ENCODE results near the gene SND1. TPM values are rescaled to one million over a fixed set of nuclear protein-coding genes. Genes with fewer than 3 reads are reported as not detected.

Gene SND1
- polyA plus RNA-seq, 4 donors = 47.2 to 148 (median 92.2) TPM

- Histone ChIP-seq H3K27me3 (ENCODE audit: control insufficient read depth in 3 of 3, insufficient read depth in 3 of 3, low read length in 3 of 3) (no peaks in the 10 kb centered on the region), H3K4me1 (ENCODE audit: control insufficient read depth in 3 of 3, insufficient read depth in 2 of 3, low read depth in 1 of 3, low read length in 2 of 3) (peaks cover 2 to 7% (median 4%) of the 10 kb centered on the region in 3 donors), H3K27ac (ENCODE audit: low read depth in 1 of 3, low read length in 2 of 3) (no peak overlapping the region), H3K36me3 (ENCODE audit: control insufficient read depth in 3 of 3, insufficient read depth in 2 of 3, low read depth in 1 of 3, low read length in 3 of 3) (no peaks in the 10 kb centered on the region), H3K4me3 (ENCODE audit: low read depth in 1 of 3, low read length in 3 of 3) (no peak overlapping the region), H3K9me3 (ENCODE audit: control insufficient read depth in 2 of 2, insufficient read depth in 1 of 2, low read depth in 1 of 2, low read length in 1 of 2) (no peaks in the 10 kb centered on the region)
- 78 to 94% (median 93%) methylated on average over 6 of the region's 6 CpGs for WGBS, 3 donors
- no peak for DNase-seq
- no peak for FAIRE-seq
Observed at GRCh38 chr7:127764681-127765080, 112.7 kb downstream of the SND1 start.

GRCh38 chr7:127765150-127765549 lies 113.2 kb downstream of the SND1 start:
- H3K36me3 ChIP-seq (ENCODE audit: control insufficient read depth in 3 of 3, insufficient read depth in 2 of 3, low read depth in 1 of 3, low read length in 3 of 3) = no peaks in the 10 kb centered on the region
- no peak overlapping the region for H3K4me3 ChIP-seq (ENCODE audit: low read depth in 1 of 3, low read length in 3 of 3)
- no peaks in the 10 kb centered on the region for H3K9me3 ChIP-seq (ENCODE audit: control insufficient read depth in 2 of 2, insufficient read depth in 1 of 2, low read depth in 1 of 2, low read length in 1 of 2)
- FAIRE-seq = no peak
- H3K27me3 ChIP-seq (ENCODE audit: control insufficient read depth in 3 of 3, insufficient read depth in 3 of 3, low read length in 3 of 3) = no peaks in the 10 kb centered on the region
- WGBS, 3 donors = 87 to 92% (median 87%) methylated on average over 3 of the region's 3 CpGs
- H3K4me1 ChIP-seq (ENCODE audit: control insufficient read depth in 3 of 3, insufficient read depth in 2 of 3, low read depth in 1 of 3, low read length in 2 of 3) = peaks cover 0 to 7% (median 0%) of the 10 kb centered on the region in 3 donors
- no peak overlapping the region for H3K27ac ChIP-seq (ENCODE audit: low read depth in 1 of 3, low read length in 2 of 3)
- DNase-seq = no peak

- DNase-seq (no peak), FAIRE-seq (no peak)
- Histone ChIP-seq H3K4me3 (ENCODE audit: low read depth in 1 of 3, low read length in 3 of 3) (no peak overlapping the region), H3K9me3 (ENCODE audit: control insufficient read depth in 2 of 2, insufficient read depth in 1 of 2, low read depth in 1 of 2, low read length in 1 of 2) (no peaks in the 10 kb centered on the region), H3K36me3 (ENCODE audit: control insufficient read depth in 3 of 3, insufficient read depth in 2 of 3, low read depth in 1 of 3, low read length in 3 of 3) (no peaks in the 10 kb centered on the region), H3K4me1 (ENCODE audit: control insufficient read depth in 3 of 3, insufficient read depth in 2 of 3, low read depth in 1 of 3, low read length in 2 of 3) (peaks cover 0 to 7% (median 0%) of the 10 kb centered on the region in 3 donors), H3K27me3 (ENCODE audit: control insufficient read depth in 3 of 3, insufficient read depth in 3 of 3, low read length in 3 of 3) (no peaks in the 10 kb centered on the region), H3K27ac (ENCODE audit: low read depth in 1 of 3, low read length in 2 of 3) (no peak overlapping the region)
- WGBS, 3 donors = 71 to 86% (median 83%) methylated on average over 4 of the region's 4 CpGs
Observed at GRCh38 chr7:127766831-127767459, 115.0 kb downstream of the SND1 start.

- DNase-seq (no peak), FAIRE-seq (no peak)
- WGBS, 3 donors = 92 to 96% (median 95%) methylated on average over 2 of the region's 2 CpGs
- no peaks in the 10 kb centered on the region for H3K27me3 ChIP-seq (ENCODE audit: control insufficient read depth in 3 of 3, insufficient read depth in 3 of 3, low read length in 3 of 3)
- no peaks in the 10 kb centered on the region for H3K9me3 ChIP-seq (ENCODE audit: control insufficient read depth in 2 of 2, insufficient read depth in 1 of 2, low read depth in 1 of 2, low read length in 1 of 2)
- no peak overlapping the region for H3K4me3 ChIP-seq (ENCODE audit: low read depth in 1 of 3, low read length in 3 of 3)
- peaks cover 0 to 3% (median 0%) of the 10 kb centered on the region in 3 donors for H3K4me1 ChIP-seq (ENCODE audit: control insufficient read depth in 3 of 3, insufficient read depth in 2 of 3, low read depth in 1 of 3, low read length in 2 of 3)
- no peak overlapping the region for H3K27ac ChIP-seq (ENCODE audit: low read depth in 1 of 3, low read length in 2 of 3)
- no peaks in the 10 kb centered on the region for H3K36me3 ChIP-seq (ENCODE audit: control insufficient read depth in 3 of 3, insufficient read depth in 2 of 3, low read depth in 1 of 3, low read length in 3 of 3)
Observed at GRCh38 chr7:127768241-127768640, 116.2 kb downstream of the SND1 start.

GRCh38 chr7:127769137-127769536 lies 117.1 kb downstream of the SND1 start:
- Histone ChIP-seq H3K27ac (ENCODE audit: low read depth in 1 of 3, low read length in 2 of 3) (no peak overlapping the region), H3K4me3 (ENCODE audit: low read depth in 1 of 3, low read length in 3 of 3) (no peak overlapping the region), H3K4me1 (ENCODE audit: control insufficient read depth in 3 of 3, insufficient read depth in 2 of 3, low read depth in 1 of 3, low read length in 2 of 3) (peaks cover 0 to 3% (median 0%) of the 10 kb centered on the region in 3 donors), H3K36me3 (ENCODE audit: control insufficient read depth in 3 of 3, insufficient read depth in 2 of 3, low read depth in 1 of 3, low read length in 3 of 3) (no peaks in the 10 kb centered on the region), H3K9me3 (ENCODE audit: control insufficient read depth in 2 of 2, insufficient read depth in 1 of 2, low read depth in 1 of 2, low read length in 1 of 2) (no peaks in the 10 kb centered on the region), H3K27me3 (ENCODE audit: control insufficient read depth in 3 of 3, insufficient read depth in 3 of 3, low read length in 3 of 3) (no peaks in the 10 kb centered on the region)
- FAIRE-seq (no peak), DNase-seq (no peak)
- 82 to 89% (median 84%) methylated on average over 4 of the region's 4 CpGs for WGBS, 3 donors

- DNase-seq (no peak), FAIRE-seq (no peak)
- Histone ChIP-seq H3K27ac (ENCODE audit: low read depth in 1 of 3, low read length in 2 of 3) (no peak overlapping the region), H3K9me3 (ENCODE audit: control insufficient read depth in 2 of 2, insufficient read depth in 1 of 2, low read depth in 1 of 2, low read length in 1 of 2) (no peaks in the 10 kb centered on the region), H3K36me3 (ENCODE audit: control insufficient read depth in 3 of 3, insufficient read depth in 2 of 3, low read depth in 1 of 3, low read length in 3 of 3) (peaks cover 0 to 4% (median 0%) of the 10 kb centered on the region in 3 donors), H3K27me3 (ENCODE audit: control insufficient read depth in 3 of 3, insufficient read depth in 3 of 3, low read length in 3 of 3) (no peaks in the 10 kb centered on the region), H3K4me3 (ENCODE audit: low read depth in 1 of 3, low read length in 3 of 3) (no peak overlapping the region), H3K4me1 (ENCODE audit: control insufficient read depth in 3 of 3, insufficient read depth in 2 of 3, low read depth in 1 of 3, low read length in 2 of 3) (peaks cover 0 to 3% (median 0%) of the 10 kb centered on the region in 3 donors)
- WGBS, 3 donors = 74 to 85% (median 82%) methylated on average over 4 of the region's 4 CpGs
Observed at GRCh38 chr7:127769696-127770400, 117.9 kb downstream of the SND1 start.

GRCh38 chr7:127770885-127771284 lies 118.9 kb downstream of the SND1 start:
- Histone ChIP-seq H3K27me3 (ENCODE audit: control insufficient read depth in 3 of 3, insufficient read depth in 3 of 3, low read length in 3 of 3) (no peaks in the 10 kb centered on the region), H3K4me1 (ENCODE audit: control insufficient read depth in 3 of 3, insufficient read depth in 2 of 3, low read depth in 1 of 3, low read length in 2 of 3) (peaks cover 0 to 3% (median 0%) of the 10 kb centered on the region in 3 donors), H3K27ac (ENCODE audit: low read depth in 1 of 3, low read length in 2 of 3) (no peak overlapping the region), H3K9me3 (ENCODE audit: control insufficient read depth in 2 of 2, insufficient read depth in 1 of 2, low read depth in 1 of 2, low read length in 1 of 2) (no peaks in the 10 kb centered on the region), H3K4me3 (ENCODE audit: low read depth in 1 of 3, low read length in 3 of 3) (no peak overlapping the region), H3K36me3 (ENCODE audit: control insufficient read depth in 3 of 3, insufficient read depth in 2 of 3, low read depth in 1 of 3, low read length in 3 of 3) (peaks cover 0 to 4% (median 0%) of the 10 kb centered on the region in 3 donors)
- FAIRE-seq = no peak
- WGBS, 3 donors = 77 to 83% (median 79%) methylated on average over 4 of the region's 4 CpGs
- DNase-seq = no peak

GRCh38 chr7:127771707-127772106 lies 119.7 kb downstream of the SND1 start:
- 81 to 92% (median 91%) methylated on average over 5 of the region's 5 CpGs for WGBS, 3 donors
- no peak overlapping the region for H3K4me3 ChIP-seq (ENCODE audit: low read depth in 1 of 3, low read length in 3 of 3)
- H3K4me1 ChIP-seq (ENCODE audit: control insufficient read depth in 3 of 3, insufficient read depth in 2 of 3, low read depth in 1 of 3, low read length in 2 of 3) = peaks cover 0 to 3% (median 0%) of the 10 kb centered on the region in 3 donors
- H3K36me3 ChIP-seq (ENCODE audit: control insufficient read depth in 3 of 3, insufficient read depth in 2 of 3, low read depth in 1 of 3, low read length in 3 of 3) = peaks cover 0 to 4% (median 0%) of the 10 kb centered on the region in 3 donors
- H3K27me3 ChIP-seq (ENCODE audit: control insufficient read depth in 3 of 3, insufficient read depth in 3 of 3, low read length in 3 of 3) = no peaks in the 10 kb centered on the region
- no peak overlapping the region for H3K27ac ChIP-seq (ENCODE audit: low read depth in 1 of 3, low read length in 2 of 3)
- DNase-seq (no peak), FAIRE-seq (no peak)
- H3K9me3 ChIP-seq (ENCODE audit: control insufficient read depth in 2 of 2, insufficient read depth in 1 of 2, low read depth in 1 of 2, low read length in 1 of 2) = no peaks in the 10 kb centered on the region
